NOMO-1 treated with DMSO at 0.1 percent for 48 hours (cell line): ENCODE data around the gene CASP10.
A peak's percentile ranks its signal among the peaks of the same experiment; 100 is the strongest.

Experiments used
- DNase-seq: peaks from one replicate; lab custom pipeline; 2025; ENCODE audit not compliant: unreplicated experiment; lab: John Stamatoyannopoulos, UW

The CASP10 gene

GRCh38 chr2:201231781-201232466, 49.0 kb downstream of the CASP10 start:
- DNase-seq: peak; percentile 97

DNA sequence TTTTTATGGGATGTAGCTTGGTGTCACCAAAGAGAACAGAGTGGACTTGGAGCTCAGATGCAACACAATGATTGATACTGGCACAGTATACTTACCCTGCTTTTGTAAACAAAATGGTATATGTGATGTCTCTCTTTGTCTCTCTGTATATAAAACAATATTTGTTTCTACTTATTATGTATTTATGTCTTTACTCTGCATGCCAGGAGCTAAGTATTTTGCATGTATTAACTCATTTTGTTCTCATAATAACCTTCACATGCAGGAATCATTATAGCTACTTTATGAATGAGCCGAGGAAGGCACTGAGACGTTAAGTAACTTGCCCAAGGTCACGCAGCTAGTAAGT, 49.5 kb downstream of the CASP10 start:
- no peak for DNase-seq

GRCh38 chr2:201233192-201233811, 50.4 kb downstream of the CASP10 start:
- DNase-seq: peak; percentile 96

DNA sequence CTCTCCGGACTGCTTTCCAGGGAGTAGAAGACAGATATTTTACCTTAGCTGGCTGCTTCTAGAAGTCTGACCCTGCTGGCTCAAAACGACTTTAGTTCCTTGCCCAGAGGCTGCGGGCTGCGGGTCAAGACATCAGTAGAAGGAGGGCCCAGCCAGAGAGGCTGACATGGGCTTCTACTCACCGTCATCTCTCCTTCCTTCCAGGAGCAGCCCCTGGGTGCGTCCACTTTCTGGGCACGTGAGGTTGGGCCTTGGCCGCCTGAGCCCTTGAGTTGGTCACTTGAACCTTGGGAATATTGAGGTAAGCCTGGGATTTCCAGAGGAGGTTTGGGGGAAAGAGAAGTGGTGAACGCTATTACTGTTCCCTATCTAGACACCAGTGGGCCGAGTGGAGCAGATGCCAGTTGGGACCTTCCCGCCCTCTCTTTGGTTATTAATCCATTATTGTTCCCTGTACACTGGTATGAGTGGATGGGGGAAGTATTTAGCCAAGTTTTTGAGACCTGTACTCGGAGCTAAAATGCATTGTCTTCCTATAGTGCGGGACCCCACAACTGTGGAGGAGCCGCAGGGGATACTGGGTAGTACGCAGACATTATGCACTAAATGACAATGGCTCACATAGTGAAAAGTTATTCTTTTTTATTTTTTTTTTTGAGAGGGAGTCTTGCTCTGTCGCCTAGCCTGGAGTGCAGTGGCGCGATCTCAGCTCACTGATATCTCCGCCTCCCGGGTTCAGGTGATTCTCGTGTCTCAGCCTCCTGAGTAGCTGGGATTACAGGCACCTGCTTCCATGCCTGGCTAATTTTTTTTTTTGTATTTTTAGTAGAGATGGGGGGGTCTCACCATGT, 51.1 kb downstream of the CASP10 start:
- DNase-seq: no peak

- DNase-seq: no peak
Measured at GRCh38 chr2:201234663-201235135, 51.8 kb downstream of the CASP10 start.

GRCh38 chr2:201235860-201236811, 53.2 kb downstream of the CASP10 start:
- peak; percentile 66 for DNase-seq

- DNase-seq: peak; percentile 66
Measured at GRCh38 chr2:201237486-201238123, 54.7 kb downstream of the CASP10 start.

DNA sequence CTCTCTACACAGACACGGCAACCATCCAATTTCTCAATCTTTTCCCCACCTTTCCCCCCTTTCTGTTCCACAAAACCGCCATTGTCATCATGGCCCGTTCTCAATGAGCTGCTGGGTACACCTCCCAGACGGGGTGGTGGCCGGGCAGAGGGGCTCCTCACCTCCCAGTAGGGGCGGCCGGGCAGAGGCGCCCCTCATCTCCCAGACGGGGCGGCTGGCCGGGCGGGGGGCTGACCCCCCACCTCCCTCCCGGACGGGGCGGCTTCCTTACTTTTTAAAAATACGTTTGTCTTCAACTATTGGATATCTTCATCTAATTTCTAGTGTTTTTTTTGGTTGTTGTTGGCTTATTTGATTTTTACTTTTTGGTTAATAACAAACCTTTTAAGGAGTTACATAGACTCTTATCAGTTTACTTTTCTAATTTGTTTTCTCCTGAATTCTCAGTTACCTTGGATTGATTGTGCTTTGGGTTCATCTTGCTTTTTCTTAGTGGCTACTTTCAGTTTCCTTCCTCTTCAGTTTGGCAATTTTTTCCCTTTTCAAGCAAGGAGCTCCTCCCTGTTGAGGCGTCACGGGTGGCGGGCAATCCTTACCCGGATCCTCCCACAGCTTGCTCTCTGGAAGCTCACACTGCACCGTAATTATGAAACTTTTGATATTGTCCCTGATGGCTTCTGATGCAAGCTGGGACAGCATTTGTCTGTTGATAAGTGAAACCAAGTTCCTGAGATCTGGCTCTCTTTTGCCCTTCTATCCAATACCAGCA, 56.4 kb downstream of the CASP10 start:
- peak; percentile 91 for DNase-seq

DNA sequence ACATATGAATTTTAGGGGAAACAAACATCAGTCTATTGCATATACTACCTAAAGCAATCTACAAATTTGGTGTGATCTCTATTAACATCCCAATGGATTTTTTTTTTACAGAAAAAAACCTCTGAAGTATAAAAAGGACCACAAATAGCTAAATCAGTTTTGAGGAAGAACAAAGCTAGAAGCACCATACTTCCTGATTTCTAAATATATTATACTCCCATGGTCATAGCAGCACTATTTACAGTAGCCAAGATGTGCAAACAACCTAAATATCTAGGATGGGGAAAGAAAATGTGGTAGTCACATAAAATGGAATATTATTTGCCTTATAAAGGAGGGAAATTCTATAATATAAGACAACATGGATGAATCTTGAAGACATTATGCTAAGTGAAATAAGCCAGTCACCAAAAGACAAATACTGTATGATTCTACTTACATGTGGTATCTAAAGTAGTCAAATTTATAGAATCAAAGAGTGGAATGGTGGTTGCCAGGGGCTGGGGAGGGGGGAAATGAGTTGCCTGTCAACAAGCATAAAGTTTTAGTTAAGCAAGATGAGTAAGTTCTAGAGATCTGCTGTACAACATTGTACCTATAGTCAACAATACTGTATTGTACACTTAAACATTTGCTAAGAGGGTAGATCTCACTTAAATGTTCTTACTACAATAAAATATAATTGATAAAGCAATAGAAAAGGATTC, 59.8 kb downstream of the CASP10 start:
- peak; percentile 62 for DNase-seq

DNA sequence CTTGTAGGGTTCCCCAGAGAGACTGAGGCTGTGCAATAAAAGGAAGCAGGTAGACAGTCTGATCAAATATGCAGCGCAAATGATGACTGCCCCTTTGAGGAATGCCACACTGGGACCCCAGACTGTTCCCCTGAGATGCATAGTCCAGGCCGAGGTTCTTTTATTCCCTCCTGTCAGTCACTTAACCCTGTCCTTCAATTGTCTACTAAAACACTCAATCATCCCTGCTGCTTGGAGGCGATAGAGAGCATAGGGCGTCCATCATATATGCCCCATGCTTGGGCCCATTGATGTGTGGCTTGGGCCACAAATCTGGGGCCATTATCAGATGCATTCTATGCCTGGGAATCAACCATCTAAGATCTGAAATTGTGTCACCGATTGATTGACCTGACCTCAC, 61.9 kb downstream of the CASP10 start:
- DNase-seq: no peak

DNA sequence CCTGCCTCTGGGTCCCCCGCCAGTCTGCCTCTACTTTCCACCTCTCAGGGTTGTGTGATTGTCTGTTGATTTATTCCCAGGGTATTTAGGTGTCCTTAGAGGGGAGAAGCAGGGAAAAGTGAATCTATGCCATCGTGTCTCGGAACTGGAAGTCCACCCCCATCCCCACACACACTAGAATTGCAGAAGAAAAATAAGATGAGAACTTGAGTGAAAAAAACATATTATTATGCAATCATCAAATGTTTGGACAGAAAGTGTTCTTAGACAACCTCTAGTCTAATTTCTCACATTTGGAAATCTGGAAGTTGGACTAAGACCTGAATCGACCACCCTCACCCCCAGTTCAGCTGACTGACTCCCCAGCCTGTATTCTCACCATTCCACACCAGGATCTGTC, 63.3 kb downstream of the CASP10 start:
- no peak for DNase-seq

DNA sequence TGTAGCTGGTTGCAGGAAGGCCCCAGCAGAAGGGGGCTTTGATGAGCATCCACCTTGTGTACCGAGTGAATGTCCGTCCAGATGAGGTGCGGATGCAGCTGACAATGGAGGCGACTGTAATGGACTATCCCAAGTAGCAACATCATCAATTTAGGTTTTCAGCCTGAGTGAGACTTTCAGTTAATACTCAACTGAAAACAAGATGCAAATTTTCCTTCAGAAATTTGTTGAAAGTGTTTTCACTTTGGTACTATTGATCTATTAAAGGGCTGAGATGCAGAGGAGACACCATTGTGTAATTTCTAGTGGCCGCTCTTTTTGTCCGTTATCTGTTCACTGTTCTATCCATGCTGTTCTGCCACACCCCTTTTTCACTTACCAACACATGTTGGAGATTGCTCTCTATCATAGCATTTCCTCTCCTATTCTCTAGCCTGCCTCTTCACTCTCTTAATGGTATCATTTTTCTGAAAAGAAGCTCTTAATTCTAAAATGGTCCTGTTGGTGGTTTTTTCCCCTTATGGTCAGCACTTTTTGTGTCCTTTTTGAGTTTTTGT, 65.4 kb downstream of the CASP10 start:
- no peak for DNase-seq

- DNase-seq: no peak
Measured at GRCh38 chr2:201249889-201250288, 66.9 kb downstream of the CASP10 start.

DNA sequence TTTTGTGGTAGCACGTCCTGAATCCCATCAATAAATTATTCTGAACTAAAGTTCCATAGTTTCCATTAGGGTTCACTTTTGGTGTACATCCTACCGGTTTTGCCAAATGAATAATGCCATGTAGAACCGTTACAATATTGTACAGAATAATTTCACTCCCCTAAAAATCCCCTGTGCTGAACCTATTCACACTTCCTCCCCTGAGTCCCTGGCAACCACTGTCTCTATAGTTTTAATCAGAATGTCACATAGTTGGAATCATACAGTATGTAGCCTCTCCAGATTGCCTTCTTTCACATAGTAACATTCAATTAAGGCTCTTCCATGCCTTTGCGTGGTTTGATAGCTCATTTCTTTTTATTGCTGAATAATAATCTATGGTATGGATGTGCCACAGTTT, 67.8 kb downstream of the CASP10 start:
- DNase-seq: no peak

GRCh38 chr2:201254081-201254730, 71.3 kb downstream of the CASP10 start:
- DNase-seq: no peak

DNA sequence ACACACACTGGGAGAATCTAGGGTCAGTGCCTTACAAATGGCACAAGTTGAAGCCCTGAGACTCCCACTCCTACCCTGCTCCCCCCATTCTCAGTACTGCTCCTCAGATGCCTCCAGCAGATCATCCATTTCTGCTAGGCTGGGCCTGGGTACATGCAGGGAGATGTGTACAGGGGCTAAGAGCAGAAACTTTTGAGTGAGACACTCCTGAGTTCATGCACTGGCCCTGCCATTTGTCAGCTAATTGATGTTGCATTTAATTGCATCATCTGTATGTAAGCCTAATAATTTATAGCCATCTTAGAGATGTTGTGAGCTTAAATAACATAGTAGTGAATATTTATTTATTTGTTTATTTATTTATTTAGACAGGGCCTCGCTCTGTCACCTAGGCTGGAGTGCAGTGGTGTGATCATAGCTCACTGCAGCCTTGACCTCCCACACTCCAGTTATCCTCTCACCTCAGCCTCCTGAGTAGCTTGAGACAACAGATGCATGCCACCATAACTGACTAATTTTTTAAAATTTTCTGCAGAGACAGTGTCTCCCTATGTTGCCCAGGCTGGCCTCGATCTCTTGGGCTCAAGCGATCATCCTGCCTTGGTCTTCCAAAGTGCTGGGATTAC, 72.6 kb downstream of the CASP10 start:
- no peak for DNase-seq

DNA sequence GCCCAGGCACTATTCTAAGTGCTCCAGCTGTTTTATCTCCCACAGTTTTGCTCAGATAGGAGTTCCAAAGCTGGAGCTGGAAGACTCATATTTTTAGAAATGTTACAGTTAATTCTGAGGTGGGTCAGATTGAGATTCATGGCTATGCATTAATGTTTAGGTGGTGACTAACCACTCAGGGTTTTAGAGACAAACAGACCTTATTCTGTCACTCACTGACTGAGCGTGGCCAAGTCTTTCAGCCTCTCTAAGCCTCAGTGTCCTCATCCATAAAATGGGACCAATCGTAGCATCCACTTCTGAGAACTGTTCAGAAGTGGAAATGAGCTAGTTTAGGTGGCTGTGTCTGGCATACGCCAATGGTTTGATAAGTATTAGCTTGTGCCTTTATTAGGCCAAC, 73.1 kb downstream of the CASP10 start:
- no peak for DNase-seq
